Measurements from ENCODE around the gene TUBE1. TPM values are rescaled to one million over a fixed set of nuclear protein-coding genes. Genes with fewer than 3 reads are reported as not detected.
A peak's percentile ranks its signal among the peaks of the same experiment; 100 is the strongest.

The TUBE1 gene
- total and polyA plus RNA-seq, 10 of the 15 experiments (the other 5 are each of a cell fraction or from before 2014, with no cell fraction given): 6.3 to 25.2 (median 13.6) TPM

DNA sequence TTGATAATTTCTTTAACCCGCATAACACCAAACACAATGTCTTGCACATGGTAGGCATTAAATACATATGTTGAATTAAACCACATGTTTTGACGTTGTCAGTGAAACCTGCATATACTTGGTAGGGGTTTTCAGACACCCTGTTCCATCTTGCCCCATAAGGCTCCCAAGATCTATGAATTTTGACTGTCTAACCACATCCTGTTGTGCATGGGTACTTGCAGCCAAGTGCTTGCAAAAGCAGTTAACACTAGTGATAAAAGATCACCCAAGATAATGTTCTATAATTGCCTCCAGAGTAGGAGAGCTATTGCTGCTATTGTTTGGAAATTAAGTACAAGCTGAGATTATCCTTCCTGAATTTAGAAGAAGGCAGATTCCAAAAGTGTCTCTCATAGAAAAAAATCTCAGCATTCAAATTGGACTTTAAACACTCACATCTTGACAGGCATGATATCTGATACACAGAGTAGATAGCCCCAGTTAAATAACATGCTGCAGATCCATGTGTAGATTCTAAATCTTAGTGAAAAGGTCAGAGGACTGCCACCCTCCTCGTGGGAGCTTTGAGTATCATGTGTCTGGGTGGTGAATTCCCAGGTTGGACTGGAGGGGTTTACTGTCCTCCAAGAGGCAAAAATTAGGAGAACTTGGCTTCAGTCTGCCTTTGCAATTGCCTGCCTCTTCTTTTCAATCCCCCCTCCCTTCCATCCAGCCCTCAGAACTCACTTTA lies 59.2 kb downstream of the TUBE1 start (continued):
- TF ChIP-seq, protein P1, sequence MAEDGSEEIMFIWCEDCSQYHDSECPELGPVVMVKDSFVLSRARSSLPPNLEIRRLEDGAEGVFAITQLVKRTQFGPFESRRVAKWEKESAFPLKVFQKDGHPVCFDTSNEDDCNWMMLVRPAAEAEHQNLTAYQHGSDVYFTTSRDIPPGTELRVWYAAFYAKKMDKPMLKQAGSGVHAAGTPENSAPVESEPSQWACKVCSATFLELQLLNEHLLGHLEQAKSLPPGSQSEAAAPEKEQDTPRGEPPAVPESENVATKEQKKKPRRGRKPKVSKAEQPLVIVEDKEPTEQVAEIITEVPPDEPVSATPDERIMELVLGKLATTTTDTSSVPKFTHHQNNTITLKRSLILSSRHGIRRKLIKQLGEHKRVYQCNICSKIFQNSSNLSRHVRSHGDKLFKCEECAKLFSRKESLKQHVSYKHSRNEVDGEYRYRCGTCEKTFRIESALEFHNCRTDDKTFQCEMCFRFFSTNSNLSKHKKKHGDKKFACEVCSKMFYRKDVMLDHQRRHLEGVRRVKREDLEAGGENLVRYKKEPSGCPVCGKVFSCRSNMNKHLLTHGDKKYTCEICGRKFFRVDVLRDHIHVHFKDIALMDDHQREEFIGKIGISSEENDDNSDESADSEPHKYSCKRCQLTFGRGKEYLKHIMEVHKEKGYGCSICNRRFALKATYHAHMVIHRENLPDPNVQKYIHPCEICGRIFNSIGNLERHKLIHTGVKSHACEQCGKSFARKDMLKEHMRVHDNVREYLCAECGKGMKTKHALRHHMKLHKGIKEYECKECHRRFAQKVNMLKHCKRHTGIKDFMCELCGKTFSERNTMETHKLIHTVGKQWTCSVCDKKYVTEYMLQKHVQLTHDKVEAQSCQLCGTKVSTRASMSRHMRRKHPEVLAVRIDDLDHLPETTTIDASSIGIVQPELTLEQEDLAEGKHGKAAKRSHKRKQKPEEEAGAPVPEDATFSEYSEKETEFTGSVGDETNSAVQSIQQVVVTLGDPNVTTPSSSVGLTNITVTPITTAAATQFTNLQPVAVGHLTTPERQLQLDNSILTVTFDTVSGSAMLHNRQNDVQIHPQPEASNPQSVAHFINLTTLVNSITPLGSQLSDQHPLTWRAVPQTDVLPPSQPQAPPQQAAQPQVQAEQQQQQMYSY (CRISPR knock-in tag; IDR thresholded peaks at IDR 0.05): no peak
- TF ChIP-seq ZBED1 (IDR thresholded peaks at IDR 0.05; ENCODE audit: borderline replicate concordance) (no peak), CBFB (IDR thresholded peaks at IDR 0.05; ENCODE audit: low read depth) (peak; percentile 34; the same call in 1 of the 2 replicates), POLR2AphosphoS2 (IDR thresholded peaks at IDR 0.05; ENCODE audit: low read depth, low read length) (no peak), NFYA (IDR thresholded peaks at IDR 0.05; ENCODE audit: borderline replicate concordance, low read depth, low read length) (no peak), TAF1 (IDR thresholded peaks at IDR 0.05; ENCODE audit: borderline replicate concordance, low read depth, low read length) (no peak), CHD2 (IDR thresholded peaks at IDR 0.05; ENCODE audit: borderline replicate concordance, low read depth, low read length) (no peak), IKZF2 (IDR thresholded peaks at IDR 0.05) (peak in 1 of 2 experiments; percentile 38; a peak in 1 of 4 replicates), SRF (IDR thresholded peaks at IDR 0.05; ENCODE audit: low read depth in 2 of 2, low read length in 2 of 2) (0 out of 4 replicates have a peak, but pooled peaks of 1 of the 2 experiments have one; percentile 5), ESRRA (IDR thresholded peaks at IDR 0.05; ENCODE audit: low read length) (no peak), PAX8 (IDR thresholded peaks at IDR 0.05) (no peak), RAD51 (IDR thresholded peaks at IDR 0.05) (no peak), STAT1 (conservative IDR thresholded peaks at IDR 0.05) (no peak), CREM (IDR thresholded peaks at IDR 0.05; ENCODE audit: low read depth) (no peak; the same call in 1 of the 2 replicates), EZH2 (IDR thresholded peaks at IDR 0.05; ENCODE audit: borderline replicate concordance, control insufficient read depth, low read depth, low read length) (peak; percentile 64; the same call in 1 of the 2 replicates), SUPT20H (IDR thresholded peaks at IDR 0.05; ENCODE audit: borderline replicate concordance, control insufficient read depth, low read depth, low read length) (no peak), NR2F1 (conservative IDR thresholded peaks at IDR 0.05) (no peak)
- TF ChIP-seq, protein P2, sequence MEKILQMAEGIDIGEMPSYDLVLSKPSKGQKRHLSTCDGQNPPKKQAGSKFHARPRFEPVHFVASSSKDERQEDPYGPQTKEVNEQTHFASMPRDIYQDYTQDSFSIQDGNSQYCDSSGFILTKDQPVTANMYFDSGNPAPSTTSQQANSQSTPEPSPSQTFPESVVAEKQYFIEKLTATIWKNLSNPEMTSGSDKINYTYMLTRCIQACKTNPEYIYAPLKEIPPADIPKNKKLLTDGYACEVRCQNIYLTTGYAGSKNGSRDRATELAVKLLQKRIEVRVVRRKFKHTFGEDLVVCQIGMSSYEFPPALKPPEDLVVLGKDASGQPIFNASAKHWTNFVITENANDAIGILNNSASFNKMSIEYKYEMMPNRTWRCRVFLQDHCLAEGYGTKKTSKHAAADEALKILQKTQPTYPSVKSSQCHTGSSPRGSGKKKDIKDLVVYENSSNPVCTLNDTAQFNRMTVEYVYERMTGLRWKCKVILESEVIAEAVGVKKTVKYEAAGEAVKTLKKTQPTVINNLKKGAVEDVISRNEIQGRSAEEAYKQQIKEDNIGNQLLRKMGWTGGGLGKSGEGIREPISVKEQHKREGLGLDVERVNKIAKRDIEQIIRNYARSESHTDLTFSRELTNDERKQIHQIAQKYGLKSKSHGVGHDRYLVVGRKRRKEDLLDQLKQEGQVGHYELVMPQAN (conservative IDR thresholded peaks at IDR 0.05): no peak
- TF ChIP-seq, protein P3, sequence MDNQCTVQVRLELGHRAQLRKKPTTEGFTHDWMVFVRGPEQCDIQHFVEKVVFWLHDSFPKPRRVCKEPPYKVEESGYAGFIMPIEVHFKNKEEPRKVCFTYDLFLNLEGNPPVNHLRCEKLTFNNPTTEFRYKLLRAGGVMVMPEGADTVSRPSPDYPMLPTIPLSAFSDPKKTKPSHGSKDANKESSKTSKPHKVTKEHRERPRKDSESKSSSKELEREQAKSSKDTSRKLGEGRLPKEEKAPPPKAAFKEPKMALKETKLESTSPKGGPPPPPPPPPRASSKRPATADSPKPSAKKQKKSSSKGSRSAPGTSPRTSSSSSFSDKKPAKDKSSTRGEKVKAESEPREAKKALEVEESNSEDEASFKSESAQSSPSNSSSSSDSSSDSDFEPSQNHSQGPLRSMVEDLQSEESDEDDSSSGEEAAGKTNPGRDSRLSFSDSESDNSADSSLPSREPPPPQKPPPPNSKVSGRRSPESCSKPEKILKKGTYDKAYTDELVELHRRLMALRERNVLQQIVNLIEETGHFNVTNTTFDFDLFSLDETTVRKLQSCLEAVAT (IDR thresholded peaks at IDR 0.05): 0 out of 2 replicates have a peak, but pooled peaks have one; percentile 46

Data from GM12878 (cell line).